SK-N-DZ (cell line): Measurements from ENCODE around the gene CBX6.

Experiments
- DNase-seq: peaks from one replicate; pipeline ENCODE4 v3.0.0-alpha.2; 2015; ENCODE audit warnings: low spot score

CBX6 gene

DNA sequence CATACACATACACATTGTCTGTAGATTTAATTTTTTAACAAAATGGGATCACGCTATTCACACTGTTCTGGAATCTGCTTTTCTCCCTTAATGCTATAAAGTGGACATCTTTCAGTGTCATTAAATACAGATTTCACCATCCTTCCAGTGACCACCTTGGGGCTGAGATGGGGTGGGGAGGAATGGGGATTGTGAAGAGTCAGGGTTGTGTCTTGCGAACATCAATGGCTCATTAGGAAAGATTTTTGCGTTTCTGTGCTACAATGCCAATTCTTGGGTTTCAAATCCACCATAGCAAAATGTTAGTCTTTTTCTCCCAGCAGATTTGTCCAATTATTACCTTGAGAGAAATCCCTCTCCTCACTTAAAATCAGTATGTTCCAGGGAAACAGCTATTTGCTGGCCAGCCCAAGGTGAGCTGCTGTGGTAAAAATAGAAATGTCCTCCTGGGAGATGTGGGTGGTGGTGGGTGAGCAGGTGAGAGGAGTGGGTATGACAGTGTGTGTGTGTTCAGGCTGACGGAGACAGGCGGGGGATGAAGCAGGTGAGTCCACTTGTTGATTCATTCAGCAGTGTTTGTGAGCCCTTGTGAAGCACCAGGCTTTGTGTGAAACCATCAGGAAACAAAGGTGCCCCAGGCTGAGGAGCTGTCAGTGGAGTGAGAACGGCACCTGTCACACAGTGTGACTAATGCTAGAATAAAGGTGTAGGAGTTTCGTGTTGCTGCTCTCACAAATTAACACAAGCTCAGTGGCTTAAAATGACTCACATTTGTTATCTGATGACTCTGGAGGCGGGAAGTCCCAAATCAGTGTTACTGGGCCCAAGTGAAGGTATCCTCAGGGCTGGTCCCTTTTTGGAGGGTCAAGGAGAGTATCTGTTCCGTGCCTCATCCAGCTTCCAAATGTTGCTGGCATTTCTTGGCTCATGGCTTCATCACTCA, 1.7 kb upstream of the CBX6 start:
- no peak for DNase-seq

GRCh38 chr22:38872831-38873248, 824 bp upstream of the CBX6 start:
- DNase-seq = peak; percentile 57

- no peak for DNase-seq
Measured at GRCh38 chr22:38871360-38872171, 450 bp downstream of the CBX6 start.

DNA sequence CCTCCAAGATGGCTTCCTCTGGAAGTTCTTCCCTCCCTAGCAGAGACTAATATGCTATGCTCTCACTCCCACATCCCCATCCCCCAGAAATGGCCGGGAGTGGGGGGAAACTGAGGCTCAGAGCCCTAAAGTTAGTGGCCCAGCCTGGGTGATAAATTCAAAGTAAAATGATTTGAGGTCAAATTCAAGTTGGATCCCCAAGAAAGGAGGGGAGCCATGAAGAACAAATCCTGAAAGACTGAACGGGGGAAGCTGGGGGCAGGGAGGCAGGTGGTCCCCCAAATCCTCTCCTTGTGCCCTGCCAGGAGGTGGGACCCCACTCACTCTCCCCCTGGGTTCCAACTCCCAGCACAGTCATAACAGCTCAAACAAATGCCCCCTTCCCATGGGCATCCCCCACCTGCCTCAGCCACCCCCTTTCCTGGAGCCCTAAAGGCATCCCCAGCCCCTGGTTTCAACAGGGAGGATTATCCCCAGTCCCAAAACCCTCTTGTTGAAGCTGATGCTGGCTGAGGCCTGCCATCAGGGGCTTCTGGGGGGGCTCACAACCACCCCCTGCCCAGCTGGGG, 1.1 kb downstream of the CBX6 start:
- DNase-seq = no peak

- peak; percentile 86 for DNase-seq
Measured at GRCh38 chr22:38870312-38870741, 1.7 kb downstream of the CBX6 start.

GRCh38 chr22:38869663-38870062, 2.4 kb downstream of the CBX6 start:
- DNase-seq = no peak

GRCh38 chr22:38868886-38869381, 3.1 kb downstream of the CBX6 start:
- DNase-seq = peak; percentile 74

DNA sequence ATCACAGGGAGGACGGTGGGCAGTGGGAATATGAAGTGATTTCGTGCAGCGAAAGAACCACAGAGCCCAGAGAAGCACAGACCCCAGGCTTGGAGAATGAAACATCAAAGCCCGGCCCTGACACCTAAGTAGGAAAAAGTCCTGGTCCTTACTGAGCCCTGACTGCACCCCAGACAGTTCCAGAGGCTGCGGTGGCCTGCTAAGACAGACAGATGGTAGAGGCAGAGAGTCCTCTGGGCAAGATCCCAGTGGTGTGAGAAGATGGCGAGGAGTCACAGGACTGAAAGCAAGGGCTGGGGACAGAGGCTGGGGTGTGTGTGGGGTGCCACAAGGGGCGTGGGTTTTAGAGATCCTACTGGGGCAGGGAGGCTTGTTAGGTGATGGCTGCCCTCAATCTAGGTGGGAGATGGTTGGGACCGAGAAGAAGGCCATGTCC, 3.7 kb downstream of the CBX6 start:
- no peak for DNase-seq

DNA sequence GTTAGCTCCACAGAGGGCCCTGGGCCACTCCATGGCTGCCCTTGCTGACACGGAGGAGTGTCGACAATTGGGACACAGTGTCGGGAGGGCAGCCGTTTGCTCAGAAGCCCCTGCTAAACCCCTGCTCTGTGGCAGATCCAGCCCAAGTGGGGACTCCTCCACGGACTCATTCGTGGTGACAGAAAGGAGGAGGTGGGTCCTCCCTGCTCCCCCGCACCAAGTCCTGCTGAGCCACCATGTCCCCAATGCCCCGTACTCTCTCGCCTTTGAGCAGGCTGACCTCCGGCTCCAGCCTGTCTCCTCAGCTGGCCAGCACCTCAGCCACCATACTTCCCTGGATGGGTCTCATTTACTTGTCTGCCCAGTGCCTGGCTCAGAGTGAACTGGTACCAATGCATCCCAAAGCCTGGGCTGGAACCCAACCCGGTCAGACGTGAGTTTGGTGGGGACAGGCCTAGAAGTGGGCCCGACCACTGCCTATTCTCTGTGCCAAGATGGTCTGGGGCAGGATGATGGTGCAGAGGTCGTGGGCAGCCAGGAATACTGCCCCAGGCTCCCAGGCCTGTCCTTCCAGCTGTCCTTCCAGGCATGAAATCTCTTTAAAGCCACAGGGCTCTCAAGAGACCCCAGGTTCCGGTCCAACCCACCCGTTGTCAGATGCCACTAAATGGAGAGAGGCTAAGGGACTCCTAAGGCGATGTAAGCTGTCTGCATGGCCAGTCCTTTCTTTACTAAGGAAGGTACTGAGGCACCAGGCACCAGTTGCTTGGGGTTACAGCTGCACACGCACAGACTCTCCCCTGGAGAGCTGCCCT, 4.3 kb downstream of the CBX6 start:
- no peak for DNase-seq

DNA sequence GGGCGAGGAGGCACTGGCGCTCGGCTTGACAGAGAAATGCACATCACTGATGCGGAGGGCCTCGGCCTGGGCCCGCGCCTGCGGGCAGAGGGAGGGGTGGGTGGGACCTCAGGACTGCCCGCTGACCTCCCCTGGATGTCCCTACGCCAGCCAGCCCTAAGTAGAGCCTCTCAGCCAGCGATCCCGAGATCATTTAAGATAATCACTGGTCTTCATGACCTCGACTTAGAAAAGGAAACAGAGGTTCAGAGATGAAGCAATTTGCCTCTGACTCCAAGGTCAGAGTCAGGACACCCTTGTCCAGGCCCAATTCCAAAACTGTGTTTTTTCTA, 4.9 kb downstream of the CBX6 start:
- DNase-seq = no peak

GRCh38 chr22:38866399-38867123, 5.5 kb downstream of the CBX6 start:
- no peak for DNase-seq

GRCh38 chr22:38866024-38866398, 6.0 kb downstream of the CBX6 start:
- no peak for DNase-seq

- no peak for DNase-seq
Measured at GRCh38 chr22:38865201-38866023, 6.6 kb downstream of the CBX6 start.

- DNase-seq = no peak
Measured at GRCh38 chr22:38864361-38865191, 7.4 kb downstream of the CBX6 start.

- DNase-seq = no peak
Measured at GRCh38 chr22:38863531-38864131, 8.4 kb downstream of the CBX6 start.

GRCh38 chr22:38862375-38863329, 9.4 kb downstream of the CBX6 start:
- no peak for DNase-seq

- DNase-seq = no peak
Measured at GRCh38 chr22:38861927-38862326, 10.1 kb downstream of the CBX6 start.
